ENCODE measurements around the gene SYT17. TPM values are rescaled to one million over a fixed set of nuclear protein-coding genes. Genes with fewer than 3 reads are reported as not detected.

Gene SYT17
- total RNA-seq, 1 experiment from 2014 or later, result 10.3 TPM

- H3K9me2 ChIP-seq (ENCODE audit: insufficient read depth), result no peaks in the 10 kb centered on the region
- H2AFZ ChIP-seq (ENCODE audit: low read depth, low read length, poor library complexity, severe bottlenecking), result no peak overlapping the region
- TF ChIP-seq CEBPB (IDR thresholded peaks at IDR 0.05; ENCODE audit: low read depth) (no peak), FOSL1 (IDR thresholded peaks at IDR 0.05; ENCODE audit: low read depth) (no peak), TCF7L2 (IDR thresholded peaks at IDR 0.05; ENCODE audit: borderline replicate concordance, extremely low read depth, insufficient read depth, insufficient read length) (no peak), YY1 (IDR thresholded peaks at IDR 0.05; ENCODE audit: extremely low read depth, insufficient replicate concordance, low read depth, low read length) (no peak), ZFX (IDR thresholded peaks at IDR 0.05) (no peak), CTCF (IDR thresholded peaks at IDR 0.05 in 2 of 3, conservative IDR thresholded peaks at IDR 0.05 in 1 of 3; ENCODE audit: borderline replicate concordance in 1 of 3, insufficient read depth in 1 of 3, low read depth in 2 of 3, low read length in 2 of 3) (no peak), RAD21 (IDR thresholded peaks at IDR 0.05; ENCODE audit: low read depth) (no peak), CBX3 (IDR thresholded peaks at IDR 0.05; ENCODE audit: low read depth) (no peak), ELF1 (IDR thresholded peaks at IDR 0.05; ENCODE audit: borderline replicate concordance, low read depth) (no peak), EZH2phosphoT487 (IDR thresholded peaks at IDR 0.05; ENCODE audit: borderline replicate concordance) (no peak), JUND (IDR thresholded peaks at IDR 0.05) (no peak)
- TF ChIP-seq, protein P1, sequence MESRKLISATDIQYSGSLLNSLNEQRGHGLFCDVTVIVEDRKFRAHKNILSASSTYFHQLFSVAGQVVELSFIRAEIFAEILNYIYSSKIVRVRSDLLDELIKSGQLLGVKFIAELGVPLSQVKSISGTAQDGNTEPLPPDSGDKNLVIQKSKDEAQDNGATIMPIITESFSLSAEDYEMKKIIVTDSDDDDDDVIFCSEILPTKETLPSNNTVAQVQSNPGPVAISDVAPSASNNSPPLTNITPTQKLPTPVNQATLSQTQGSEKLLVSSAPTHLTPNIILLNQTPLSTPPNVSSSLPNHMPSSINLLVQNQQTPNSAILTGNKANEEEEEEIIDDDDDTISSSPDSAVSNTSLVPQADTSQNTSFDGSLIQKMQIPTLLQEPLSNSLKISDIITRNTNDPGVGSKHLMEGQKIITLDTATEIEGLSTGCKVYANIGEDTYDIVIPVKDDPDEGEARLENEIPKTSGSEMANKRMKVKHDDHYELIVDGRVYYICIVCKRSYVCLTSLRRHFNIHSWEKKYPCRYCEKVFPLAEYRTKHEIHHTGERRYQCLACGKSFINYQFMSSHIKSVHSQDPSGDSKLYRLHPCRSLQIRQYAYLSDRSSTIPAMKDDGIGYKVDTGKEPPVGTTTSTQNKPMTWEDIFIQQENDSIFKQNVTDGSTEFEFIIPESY (IDR thresholded peaks at IDR 0.05; ENCODE audit: extremely low read depth, insufficient replicate concordance, low read length), result no peak
- ChIA-PET CTCF (no interaction called here), POLR2A (no interaction called here), RAD21 (ENCODE audit: low non-redundant PET in 1 of 2, low total read pairs in 2 of 2, uncharacterized antibody in 2 of 2, unreplicated experiment in 2 of 2) (no interaction called here)
- no peak overlapping the region for H3K9ac ChIP-seq (ENCODE audit: low read length)
- no peak for DNase-seq (ENCODE audit: low read depth, low spot score)
- BruUV-seq (replicated peaks), result no TSS peak
- H3K4me3 ChIP-seq (replicated peaks in 1 of 2; ENCODE audit: low read depth in 1 of 2, low read length in 2 of 2), result no peak overlapping the region
- H3K4me1 ChIP-seq (ENCODE audit: control insufficient read depth in 1 of 2, insufficient read depth in 2 of 2, low read length in 2 of 2), result peaks cover 10 to 15% of the 10 kb centered on the region in 2 experiments
- H3K27ac ChIP-seq (ENCODE audit: low read depth, low read length), result no peak overlapping the region
- H3K79me2 ChIP-seq (ENCODE audit: insufficient read depth, low read length), result no peaks in the 10 kb centered on the region
- H4K20me1 ChIP-seq (ENCODE audit: insufficient read depth), result no peaks in the 10 kb centered on the region
- H3K9me3 ChIP-seq (ENCODE audit: control insufficient read depth in 1 of 2, insufficient read depth in 1 of 2, low read depth in 1 of 2, low read length in 2 of 2), result peaks cover 4% of the 10 kb centered on the region in 2 experiments; a peak in 2 of 4 replicates
- no peak for ATAC-seq
- intact Hi-C loops (cut with micrococcal nuclease), result no loop called here
- H3K4me2 ChIP-seq (ENCODE audit: low read length), result no peak overlapping the region
- H3K27me3 ChIP-seq (ENCODE audit: insufficient read depth, low read length), result no peaks in the 10 kb centered on the region
- no peaks in the 10 kb centered on the region for H3K36me3 ChIP-seq (ENCODE audit: control insufficient read depth in 1 of 2, insufficient read depth in 2 of 2, low read length in 2 of 2)
These were observed 42.9 kb downstream of the SYT17 start for GRCh38 chr16:19210968-19211367.
